GM19463 (cell line): Measurements from ENCODE around the gene PPP1R14D.
A peak's percentile ranks its signal among the peaks of the same experiment; 100 is the strongest.

Experiments used
- ATAC-seq: cut with Tn5 transposase; IDR thresholded peaks from one replicate; pipeline ENCODE4 v1.9.1; 2021; ENCODE audit warnings: mild to moderate bottlenecking, moderate library complexity; ENCODE audit not compliant: unreplicated experiment

The PPP1R14D gene

DNA sequence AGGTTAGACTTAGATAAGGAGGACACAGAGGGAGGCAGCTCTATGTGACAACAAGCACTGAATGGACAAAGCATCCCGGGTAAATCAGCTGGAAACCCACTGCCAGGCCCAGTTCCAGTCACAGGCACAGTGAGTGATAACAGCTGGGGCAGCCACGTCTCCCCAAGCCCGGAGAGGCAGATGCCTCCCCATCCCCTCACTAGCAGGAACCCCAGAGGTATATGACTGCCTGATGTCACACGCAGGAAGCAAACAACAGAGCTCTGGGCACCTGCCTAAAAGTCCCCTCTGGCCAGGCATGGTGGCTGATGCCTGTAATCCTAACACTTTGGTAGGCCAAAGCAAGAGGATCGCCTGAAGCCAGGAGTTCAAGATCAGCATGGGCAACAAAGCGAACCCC lies 40.5 kb downstream of the PPP1R14D start:
- ATAC-seq, result no peak

DNA sequence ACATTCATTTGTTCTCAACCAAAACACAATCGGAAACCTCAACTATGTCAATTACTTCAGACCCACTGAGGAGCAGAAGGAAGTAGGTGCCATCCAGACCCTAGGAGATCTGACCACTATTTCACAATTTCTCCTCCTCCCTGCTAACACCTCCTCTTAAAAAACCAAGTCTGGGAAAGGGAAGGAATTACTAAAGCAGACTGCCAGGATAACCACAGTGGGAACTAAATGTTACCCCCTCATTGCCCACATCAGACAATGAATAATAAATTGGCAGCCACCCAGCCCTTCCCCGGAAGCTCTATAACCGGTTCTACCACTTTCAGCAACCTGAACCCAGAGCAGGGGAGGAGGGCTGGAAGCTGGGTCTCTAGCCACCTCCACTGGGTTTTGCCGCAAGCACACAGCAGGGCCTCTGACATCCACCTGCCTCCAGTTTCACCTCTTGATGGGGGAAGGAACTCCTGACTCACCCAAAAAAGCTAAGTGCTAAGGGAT lies 41.1 kb downstream of the PPP1R14D start:
- no peak for ATAC-seq

DNA sequence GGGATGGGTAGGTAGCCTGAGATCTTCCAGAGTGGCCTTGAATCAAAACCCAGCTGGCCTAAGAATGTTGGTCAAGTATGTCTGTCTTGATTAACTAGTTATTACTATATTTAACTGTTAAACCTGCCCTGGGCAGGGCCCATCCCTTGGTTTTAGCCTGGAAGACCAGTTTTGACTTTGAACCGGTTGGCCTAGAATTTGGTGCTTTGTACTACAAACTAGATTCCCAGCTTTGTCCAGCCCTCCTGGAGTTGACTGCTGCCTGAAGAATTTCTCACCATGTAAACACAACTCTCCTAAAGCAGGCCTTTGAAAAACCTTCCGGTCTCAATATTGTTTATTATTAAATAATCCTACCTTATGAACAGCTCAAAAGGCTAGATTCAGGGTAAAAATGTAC lies 42.7 kb downstream of the PPP1R14D start:
- no peak for ATAC-seq

DNA sequence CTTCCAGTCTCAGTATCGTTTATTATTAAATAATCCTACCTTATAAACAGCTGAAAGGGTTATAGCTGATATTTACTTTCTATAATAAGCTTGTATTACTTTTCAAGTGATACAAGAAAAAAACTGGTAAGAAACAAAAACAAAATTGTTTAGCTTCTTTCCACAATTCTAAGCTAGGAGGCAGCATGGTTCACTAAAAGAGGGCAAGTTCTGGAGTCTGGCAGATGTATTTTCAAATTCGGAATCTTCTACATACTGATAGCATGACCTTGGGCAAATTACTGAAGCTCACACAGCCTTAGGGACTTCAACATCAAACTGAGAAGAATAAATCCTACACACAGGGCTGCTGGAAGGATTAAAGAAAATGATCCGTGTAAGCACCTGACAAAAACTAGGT lies 43.3 kb downstream of the PPP1R14D start:
- ATAC-seq, result no peak

DNA sequence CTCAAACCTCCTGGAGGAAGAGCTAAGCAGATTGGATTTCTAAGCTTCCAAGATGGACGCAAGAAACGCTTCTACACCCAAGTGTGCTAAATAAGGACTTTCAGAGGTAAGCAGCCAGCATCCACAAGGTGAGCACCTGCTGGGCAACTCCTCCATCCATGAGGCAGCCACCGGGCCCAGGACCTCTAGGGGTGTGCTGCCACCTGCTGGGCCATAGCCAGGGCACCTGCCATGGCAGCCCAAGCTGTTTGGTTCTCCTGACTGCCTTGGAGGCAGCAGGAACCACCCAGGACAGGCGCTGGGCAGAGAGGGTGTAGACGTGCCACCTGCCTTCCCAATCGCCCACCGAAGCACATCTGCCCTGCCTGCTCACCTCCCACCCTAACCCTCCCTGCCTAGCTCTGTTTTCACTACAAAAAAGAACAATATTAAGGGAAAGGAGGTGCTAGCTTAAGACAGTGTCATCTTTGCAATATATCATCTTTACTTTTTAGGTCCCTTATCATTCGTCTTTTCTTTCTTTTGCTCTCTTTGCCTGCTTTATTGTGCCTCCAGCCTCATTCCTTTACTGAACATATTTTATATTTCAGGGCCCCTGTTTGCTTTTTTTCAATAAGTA lies 45.8 kb downstream of the PPP1R14D start:
- ATAC-seq, result peak; percentile 54

DNA sequence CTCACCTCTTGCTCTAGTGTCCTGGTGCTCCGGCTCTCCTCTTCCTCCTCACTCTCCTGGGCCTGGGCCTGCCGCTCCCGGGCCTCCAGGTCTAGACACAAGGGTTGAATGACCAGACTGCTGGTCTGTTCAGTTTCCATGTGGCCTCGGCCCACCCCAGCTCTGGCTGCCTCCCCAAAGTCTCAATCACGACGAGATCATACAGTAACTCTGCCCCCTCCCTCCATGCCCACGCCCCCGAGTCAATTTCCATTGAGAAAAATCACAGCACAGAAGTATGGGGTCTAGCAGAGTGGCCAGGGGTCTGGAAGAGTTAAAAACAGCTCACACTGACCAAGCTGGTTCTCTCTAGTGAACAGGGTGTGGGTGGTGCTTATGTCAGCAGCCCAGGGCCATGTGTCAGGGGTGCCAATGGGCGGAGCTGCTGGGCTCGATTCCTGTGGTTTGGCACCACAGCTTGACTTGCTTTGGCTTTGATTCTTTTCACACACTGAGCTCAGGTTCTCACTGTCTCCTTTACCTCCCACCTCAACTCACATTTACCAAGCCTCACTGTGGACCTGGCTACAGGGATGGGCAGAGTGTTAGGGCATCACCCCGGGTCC lies 51.9 kb downstream of the PPP1R14D start:
- ATAC-seq, result no peak

DNA sequence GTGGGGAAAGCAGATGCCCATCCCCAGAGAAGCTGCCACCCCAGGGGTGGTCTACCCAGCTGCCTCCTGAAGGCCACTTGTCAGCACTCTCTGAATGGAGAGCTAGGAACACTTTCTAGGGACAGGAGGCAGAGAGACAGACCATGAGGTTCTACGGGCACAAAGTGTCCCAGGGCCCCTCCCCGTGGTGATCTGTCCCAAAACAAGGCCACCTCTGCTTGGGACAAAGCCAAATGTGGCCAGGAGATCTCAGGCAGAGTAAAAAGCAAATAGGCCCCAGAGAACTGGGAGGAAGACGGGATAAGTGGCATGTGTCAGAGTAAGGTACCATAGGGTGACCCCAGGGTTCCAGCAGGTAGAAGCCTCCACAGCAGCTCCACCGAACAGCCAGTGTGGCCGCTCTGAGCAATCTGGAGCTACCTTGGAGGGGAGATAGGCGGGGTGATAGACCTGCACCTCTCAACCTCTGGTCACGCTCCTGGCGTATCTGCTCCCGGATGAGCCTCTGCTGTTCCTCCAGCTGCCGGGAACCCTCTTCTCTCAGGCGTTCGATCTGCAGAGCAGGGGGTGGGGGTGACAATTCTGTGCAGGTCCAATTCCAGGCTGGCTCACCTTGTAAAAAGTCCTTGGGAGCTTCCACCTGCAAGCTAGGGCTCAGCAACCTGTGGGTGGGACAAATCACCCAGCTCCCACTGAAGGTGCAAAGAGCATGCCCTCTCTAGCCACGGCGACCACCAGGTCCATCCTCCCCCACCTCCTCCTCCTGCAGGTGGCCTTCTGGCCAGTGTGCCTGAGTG lies 52.6 kb downstream of the PPP1R14D start:
- ATAC-seq, result no peak

DNA sequence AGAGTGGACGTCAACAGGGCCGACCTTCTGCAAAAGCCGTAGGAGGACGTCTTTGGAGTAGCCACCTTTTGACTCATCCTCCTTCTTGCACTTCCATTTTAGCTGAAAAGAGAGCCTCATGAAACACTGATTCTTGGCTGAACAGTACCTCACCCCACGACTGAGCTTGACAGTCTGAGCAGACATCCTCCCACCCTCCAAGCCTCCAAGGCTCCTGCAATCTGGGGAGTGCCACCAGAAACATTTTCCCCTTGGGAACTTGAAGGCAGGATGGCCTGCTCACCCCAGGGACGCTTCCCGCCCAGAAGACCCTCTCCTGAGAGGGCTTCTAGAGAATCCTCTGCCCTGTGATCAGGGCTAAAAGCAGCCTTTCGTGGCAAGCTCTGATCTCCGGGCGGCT lies 53.5 kb downstream of the PPP1R14D start:
- no peak for ATAC-seq

DNA sequence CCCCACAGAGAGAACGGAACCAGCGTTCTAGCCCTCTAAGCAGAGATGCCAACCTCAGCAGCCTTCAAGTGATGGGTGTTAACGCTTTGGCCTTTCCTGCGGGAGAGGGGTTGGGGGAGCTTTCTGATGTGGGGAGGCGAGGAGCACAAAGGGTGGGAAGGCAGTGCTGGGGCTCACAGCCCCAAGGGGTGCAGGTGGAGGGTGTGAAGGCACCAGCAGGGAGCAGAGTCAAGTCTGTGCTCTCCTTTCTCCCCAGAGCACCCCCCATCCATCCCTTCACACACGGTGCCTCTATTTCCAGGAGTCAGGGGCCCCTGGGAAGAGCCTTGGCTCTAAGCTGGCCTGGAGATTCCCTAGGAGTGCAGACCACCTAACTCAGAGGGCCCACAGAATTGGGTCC lies 54.6 kb downstream of the PPP1R14D start:
- ATAC-seq, result no peak

DNA sequence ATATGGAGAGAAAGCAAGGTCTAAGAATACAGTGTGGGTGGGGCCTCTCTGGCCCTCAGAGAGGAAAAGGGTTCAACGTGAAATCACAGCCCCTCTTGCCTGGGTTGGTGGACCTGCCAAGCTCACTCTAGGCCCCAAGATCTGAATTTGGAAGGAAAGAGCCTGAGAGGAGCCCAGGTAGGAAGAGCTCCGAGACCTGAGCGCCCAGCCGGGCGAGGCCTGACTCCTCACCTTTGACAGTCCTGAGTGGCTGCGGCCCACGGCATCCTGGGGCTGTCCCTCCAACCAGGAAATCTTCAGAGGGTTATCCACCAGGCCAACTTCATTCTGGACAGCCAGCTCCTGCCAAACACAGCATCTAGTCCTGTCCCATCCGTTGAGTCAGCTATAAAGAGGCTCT lies 55.0 kb downstream of the PPP1R14D start:
- no peak for ATAC-seq

DNA sequence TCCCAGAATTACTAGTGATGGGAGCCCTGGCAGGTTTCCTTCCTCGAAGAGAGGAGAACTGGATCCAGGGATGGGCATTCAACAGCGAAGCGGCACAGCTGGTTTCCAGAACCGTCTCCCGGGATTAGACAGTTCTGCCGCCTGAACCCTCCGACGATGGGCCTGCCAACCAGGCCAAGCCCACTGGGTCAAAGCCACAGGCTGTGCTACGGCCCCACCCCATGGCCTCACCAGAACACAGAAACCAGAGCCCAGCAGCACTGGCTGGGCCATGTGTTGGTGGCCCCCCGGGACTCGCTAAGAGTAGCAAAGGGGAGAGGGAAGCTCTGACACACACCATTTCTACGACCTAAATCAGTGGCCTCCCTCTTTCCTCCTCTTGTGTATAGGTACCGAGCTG lies 56.5 kb downstream of the PPP1R14D start:
- no peak for ATAC-seq

DNA sequence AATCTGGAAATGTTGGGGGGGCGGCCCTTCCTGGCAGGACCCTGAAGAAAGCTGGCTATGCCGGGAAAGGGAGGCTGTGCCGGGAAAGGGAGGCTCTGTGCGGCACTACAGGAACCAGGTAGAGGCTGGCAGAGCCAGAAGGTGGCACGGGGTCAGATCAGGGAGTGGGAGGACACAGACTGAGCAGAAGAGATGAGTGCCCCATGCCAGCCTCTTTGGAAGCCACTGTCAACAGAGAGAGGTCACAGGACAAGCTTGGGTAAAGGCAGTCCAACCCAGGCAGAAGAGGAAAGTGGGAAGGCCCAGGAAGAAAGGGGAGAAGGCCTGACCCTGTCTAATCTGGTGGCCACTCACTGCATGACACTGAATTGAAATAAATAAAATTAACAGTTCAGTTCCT lies 57.3 kb downstream of the PPP1R14D start:
- no peak for ATAC-seq

DNA sequence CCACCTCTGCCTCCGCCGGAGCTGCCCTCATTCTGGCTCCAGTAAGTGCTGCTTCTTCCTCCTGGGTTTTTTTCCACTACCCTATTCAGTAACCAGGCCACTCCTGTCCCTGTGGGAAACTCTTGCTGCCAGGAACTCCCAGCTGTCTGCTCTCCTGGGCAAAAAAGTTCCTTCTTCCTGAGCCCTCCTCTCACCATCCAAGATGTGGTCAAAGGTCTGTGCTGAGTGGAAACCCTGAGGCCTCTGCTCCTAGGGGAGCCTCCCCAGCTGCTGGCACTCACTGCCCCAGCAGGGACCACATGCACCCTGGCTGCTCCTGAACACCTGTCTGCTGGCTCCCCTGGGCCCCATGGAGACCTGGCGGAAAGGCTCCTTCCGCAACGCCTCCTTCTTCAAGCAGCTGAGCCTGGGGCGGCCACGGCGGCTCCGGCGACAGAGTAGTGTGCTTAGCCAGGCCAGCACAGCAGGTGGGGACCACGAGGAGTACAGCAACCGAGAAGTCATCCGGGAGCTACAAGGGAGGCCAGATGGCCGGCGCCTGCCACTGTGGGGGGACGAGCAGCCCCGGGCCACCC lies 58.3 kb downstream of the PPP1R14D start:
- no peak for ATAC-seq

DNA sequence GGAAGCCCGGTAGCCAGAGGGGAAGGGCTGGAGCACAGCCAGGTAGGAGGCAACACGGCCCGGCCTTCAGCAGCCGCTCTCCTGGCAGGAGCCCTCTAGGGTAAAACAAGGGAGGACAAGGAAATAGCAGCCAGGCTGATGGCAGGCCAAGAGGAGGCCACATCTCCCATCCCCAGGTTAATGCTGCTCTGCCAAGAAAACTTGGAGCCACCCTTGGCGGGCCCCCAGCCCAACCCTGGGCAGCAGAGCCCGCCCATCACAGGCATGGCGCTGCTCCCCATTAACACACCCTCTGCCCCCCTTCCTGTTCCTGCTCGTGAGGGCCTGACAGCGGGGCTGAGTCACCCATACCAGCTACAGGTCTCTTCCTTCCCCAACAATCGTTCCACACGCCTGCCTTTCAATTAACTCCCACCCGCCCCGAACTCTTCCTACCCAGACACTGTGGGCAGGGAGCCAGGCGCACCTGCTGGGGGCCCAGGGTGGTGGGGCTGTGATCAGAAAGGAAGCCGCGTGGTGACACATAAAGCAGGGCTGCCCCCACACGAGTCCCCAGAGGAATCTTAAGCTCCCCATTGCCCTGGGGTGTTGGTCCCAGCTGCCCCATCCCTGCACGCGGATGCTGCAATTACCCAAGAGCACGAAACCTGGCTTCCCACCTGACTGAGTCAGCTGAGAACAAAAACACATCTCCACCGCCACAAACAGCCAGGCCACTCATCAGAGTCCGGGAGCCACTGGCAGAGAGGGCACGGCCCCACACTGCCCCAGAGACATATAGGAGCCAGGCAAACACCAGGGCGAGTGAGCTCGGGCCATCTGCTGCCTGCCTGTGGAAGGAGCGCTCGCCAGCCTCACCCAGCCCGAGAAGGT lies 59.0 kb downstream of the PPP1R14D start, which contains the start of gene C15orf62:
C15orf62 (plus strand) TSS at position 707 of the 873 bp plus-strand sequence. CDS start 516 bp downstream, outside the sequence.
- peak; percentile 52 for ATAC-seq

DNA sequence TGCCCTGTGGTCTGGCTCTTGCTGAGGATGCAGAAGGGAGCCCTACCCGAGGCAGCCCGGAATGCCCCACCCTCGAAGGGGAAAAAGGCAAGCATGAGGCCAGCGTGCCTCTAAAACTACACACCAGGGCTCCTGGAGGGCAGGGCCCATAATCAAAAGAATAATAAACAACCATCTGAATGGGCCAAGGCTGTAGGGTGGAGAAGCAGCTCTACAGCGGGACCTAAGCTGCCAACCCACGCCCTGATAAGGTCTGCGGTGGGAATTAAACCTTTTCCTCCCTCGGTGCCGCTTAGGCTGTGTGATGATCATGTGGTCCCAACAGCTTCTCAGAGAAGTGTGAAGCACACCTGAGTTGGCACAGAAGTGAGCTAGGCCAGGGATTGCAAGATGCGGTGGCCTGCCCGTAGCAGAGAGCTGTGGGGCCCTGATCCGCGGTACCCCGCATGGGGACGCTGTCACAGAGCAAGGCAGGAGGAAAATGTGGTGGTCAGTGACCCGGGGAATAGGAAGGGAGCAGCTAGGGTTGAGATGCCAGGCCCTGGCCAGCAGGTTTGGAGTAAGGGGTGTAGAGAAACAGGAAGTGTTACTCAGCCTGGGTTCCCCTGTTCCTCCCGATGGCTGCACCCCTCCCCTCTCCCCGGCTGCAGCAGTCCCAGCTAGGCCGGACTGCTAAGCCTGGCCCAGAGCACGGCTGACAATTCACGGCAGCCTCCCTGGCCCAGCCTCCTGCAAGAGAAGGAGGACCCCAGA lies 59.8 kb downstream of the PPP1R14D start:
- ATAC-seq, result no peak

DNA sequence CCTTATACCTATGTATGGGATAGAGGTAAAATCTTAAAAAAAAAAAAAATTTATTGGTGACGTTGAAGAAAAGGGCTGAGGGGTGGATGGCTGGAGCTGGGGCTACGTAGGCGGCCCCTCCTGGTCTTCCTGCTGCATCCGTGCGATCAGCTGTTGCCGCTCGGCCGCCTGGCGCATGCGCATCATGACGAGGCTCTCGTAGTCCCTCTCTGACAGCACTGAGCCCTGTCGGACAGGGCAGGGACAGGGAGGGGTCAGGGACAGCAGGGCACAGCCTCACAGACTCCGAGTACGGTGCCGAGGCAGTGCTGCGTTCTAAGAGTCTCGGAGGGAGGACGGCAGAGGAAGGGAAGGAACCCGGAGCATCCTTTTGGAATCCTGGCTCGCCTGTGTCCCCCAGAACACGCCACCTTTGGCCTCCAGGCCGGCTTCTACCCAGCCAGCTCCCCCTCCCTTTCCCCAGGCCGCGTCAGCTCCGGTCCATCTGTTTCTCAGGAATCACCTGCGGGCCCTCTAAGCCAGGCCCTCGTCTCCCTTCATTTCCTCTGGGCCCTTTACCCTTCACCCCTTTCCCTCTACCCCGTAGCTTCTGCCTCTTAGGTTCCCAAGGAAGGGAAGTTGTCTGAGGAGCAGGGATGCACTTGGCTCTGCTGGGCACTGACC lies 60.5 kb downstream of the PPP1R14D start:
- ATAC-seq, result no peak

DNA sequence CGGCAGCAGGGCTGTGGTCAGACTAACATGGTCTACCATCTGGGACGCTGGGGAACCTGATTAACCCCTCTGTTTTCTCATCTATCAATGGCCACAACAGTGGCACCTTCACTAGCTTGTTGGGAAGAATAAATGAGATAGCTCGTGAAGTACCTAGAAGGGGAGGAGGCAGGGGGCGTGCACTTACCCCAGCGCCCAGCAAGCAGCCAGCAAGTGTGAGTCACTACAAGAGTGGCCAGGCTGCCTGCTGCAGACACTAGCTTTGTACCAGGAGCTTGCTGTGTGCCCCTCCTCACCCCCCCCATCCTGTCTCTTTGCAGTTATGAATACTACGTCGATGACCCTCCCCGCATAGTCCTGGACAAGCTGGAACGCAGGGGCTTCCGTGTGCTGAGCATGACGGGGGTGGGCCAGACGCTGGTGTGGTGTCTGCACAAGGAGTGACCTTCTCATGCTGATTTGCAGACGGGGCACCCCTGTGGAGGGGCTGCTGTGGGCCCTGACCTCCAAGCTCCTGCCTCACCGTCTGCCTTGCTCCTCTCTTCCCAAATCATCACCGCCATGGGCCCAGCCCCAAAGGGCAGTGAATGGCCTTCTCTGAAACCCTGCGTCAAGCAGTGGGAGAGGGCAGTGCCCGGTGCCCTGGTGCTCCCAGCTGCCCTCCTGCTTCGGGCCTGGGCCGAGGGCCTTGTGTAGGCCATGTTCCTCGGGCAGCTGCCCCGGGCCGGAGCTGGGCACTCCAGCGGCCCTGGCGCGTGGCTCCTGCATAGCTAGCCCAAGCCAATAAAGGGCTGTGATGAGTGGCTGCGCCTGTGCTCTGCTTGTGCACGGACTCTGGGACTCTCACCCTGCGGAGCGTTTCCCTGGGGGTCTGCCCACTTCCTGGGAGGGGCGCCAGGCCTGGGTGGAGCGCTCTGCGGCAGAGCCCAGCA lies 61.3 kb downstream of the PPP1R14D start:
- ATAC-seq, result no peak

DNA sequence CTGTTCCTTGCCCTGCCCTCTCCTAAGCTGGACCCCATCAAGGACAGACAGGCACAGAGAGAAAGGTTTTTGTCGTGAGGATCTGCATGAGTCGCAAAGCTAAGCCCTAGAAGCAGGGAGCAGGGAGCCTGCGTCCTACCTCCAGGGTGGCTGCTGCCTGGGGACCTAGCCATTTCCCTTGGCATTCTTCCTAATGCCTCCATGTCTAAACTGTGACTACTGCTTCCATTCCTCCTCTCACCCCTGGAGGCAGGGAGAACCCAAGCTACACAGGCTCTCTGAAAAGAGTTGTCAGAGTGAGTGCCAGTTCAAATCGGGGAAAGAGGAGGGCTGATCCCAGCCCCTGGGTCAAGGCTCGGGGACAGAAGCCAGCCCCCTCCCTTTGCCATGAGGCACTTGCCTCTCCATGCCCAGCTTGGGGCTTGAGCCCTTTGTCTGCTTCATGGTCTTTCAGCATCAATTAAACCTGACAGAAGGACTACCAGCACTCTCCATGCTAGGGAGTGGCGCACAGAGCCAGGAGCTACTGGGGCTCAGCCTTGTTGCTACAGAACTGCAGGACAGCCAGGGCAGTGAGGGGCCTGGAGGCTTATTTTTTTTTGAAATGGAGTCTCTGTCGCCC lies 62.2 kb downstream of the PPP1R14D start:
- no peak for ATAC-seq
